Activated naive CD4-positive, alpha-beta T cell treated with anti-CD3 and anti-CD28 coated beads, Interleukin-2, amount 50 U/mL, for 16 hours (primary cell): ENCODE measurements around the gene BLOC1S4.
A peak's percentile ranks its signal among the peaks of the same experiment; 100 is the strongest.
"Not testable (repeated sequence)": the region's sequence is repeated elsewhere in the genome, so short reads cannot be mapped to it uniquely, and the experiment has no call there.

Source experiments
- DNase-seq: peaks from one replicate; pipeline ENCODE4 v3.0.0-alpha.2; 2020

BLOC1S4 gene

DNA sequence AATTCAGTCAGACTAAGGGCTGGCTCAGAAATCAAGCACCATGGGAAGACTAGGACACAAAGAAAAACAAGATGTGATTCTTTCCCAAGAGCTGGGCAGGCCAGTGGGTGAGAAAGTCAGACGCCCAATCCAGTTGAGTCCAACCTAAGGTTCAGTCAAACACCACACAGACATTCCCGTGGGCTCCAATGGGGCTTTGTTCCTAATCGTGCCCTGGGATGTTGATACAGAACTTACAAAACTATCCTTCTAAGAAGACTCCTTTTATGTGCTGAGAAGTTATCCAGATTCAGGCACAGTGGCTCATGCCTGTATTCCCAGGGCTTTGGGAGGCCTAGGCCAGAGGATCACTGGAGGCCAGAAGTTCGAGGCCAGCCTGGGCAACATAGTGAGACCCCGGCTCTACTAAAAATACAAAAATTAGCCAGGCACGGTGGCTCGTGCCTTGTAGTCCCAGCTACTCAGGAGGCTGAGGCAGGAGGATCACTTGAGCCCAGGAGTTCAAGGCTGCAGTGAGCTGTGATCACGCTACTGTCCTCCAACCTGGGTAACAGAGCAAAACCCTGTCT, 3.7 kb downstream of the BLOC1S4 start:
- DNase-seq = no peak

DNA sequence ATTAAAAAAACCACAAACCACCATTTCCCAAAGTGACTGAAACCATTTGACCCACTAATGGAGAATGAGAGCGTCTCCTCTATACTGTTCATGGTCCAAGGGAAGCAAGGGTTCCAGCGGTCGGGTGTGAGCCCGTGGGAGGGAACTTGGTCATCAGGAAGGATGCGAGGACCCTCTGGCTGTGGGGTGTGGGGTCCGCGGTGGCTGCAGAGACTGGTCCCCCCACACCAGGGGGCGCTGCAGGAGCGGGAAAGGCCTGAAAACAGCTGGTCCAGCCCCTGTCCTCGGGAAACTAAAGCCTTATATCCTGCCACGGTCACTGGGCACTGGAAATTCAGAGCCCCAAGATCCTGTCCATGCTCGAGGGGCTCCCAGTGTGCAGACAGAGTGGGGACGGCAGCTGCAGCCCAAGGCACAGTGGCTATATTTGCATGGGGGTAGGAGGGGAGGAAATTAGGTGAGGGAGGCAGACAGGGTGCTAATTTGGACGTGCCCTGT, 4.3 kb downstream of the BLOC1S4 start:
- DNase-seq = peak; percentile 82

- no peak for DNase-seq
These were observed 5.1 kb downstream of the BLOC1S4 start for GRCh38 chr4:6721121-6721520.

- DNase-seq = no peak
These were observed 6.9 kb downstream of the BLOC1S4 start for GRCh38 chr4:6722891-6723290.

DNA sequence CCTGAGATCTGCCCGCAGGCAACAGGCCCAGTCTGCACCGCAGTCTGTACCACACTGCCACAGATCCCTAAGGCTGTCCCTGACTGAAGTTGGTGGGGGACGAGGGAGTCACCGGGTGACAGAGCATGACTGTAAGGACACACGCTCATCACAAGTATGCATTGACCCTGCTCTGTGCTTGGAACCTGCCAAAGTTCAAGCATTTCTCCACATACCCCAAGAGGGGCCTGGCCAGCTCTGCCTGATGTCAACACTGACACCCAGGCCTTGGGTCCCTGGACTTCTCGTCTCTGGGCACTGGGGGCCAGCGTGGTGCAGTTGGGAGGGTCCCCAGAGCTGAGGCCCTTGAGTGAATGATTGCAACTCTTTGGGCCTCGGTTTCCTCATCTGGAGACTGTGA, 7.9 kb downstream of the BLOC1S4 start:
- DNase-seq = no peak

DNA sequence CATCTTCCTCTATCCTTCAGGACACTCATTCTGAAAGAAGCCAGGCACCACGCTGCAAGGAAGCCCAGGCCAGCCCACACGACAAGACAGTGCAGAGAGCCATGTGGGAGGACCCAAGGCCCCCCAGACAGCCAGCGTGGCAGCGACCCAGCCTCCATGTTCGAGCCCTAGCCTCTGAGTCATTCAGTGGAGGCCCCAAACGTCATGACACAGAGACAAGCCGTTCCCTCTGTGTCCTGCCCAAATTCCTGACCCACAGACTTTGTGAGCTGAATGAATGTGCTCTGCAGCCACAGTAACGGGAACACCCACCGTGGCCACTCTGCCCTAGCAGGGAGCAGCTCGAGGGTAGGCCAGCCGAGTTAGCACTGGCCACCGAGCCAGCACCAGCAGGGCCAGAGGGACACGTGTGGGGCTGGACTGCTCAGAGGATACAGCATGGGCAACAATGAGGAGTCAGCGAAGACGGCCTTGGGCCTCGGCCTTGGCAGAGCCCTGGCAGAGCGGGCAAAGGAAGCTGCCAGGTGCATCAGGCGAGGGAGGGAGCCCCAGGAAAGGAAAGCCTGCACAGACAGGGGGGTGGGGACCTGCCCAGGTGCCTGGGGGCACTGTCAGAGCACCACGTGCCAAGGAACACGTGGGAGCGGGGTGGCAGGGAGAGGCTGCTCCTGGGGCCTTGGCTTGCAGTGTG, 8.6 kb downstream of the BLOC1S4 start:
- no peak for DNase-seq

DNA sequence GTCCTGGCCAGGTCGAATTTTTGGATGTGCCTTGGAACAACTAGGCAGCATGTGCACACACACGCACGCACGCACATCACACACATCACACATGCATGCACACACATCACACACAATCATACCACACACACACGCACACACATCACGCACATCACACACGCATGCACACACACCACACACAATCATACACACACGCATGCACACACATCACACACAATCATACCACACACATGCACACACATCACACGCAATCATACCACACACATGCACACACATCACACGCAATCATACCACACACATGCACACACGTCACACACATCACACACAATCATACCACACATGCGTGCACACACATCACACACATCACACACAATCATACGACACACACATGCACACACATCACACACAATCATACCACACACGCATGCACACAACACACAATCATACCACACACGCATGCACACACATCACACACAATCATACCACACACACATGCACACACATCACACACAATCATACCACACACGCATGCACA, 9.5 kb downstream of the BLOC1S4 start:
- not testable (repeated sequence) for DNase-seq

GRCh38 chr4:6727081-6727942, 11.3 kb downstream of the BLOC1S4 start:
- DNase-seq = no peak

GRCh38 chr4:6727943-6728250, 11.9 kb downstream of the BLOC1S4 start:
- no peak for DNase-seq

GRCh38 chr4:6728320-6729029, 12.5 kb downstream of the BLOC1S4 start:
- DNase-seq = no peak

DNA sequence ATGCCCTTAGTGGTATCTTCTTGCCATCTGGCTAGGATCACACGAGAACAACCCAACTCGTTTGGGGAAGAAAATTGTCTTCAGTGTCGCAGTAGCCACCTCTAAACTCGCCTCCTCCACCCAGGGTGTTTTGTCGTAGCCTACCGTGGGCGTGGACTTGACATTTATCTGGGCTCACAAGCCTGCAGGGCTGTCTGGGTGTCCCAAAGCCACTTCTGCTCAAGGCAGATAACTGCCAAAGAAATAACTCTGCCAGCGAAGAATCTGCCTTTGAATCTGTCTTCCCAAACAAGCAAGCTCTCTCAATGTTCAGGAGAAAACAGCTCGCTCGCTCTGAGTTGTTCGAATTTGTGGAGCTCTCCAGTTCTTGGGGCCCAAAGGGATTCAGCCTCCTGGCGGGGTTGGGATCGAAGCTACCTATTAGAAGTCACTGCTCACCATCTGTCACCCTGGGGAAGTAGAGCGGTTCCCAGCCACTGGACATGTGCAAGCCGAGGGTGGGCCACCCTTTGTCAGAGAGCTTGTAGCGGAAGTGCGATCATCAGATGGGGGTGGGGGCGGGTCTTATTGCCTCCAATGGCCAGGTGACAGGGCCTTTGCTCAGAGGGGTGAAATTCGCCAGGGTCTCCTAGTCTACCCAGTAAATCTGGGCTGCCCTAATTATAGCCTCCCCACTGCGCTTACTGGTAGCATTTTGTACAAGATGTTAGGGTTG, 14.8 kb downstream of the BLOC1S4 start:
- no peak for DNase-seq

DNA sequence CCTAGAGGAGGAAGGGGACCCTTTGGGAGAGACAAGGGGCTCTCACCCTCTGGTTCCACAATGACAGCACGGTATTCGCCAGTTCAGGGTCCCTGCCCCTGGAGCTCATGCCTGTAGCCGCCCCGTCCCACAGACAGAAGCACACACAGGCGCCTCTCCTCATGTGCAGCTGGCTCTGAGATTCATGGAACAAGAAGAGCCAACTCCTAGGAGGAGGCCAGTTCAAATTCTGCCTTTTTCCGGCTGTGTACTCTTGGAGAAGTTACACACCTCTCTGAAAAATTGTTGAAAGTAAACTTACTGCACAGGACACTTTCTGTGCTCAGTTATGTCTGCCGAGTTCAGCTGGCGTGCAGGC, 15.3 kb downstream of the BLOC1S4 start:
- no peak for DNase-seq

DNA sequence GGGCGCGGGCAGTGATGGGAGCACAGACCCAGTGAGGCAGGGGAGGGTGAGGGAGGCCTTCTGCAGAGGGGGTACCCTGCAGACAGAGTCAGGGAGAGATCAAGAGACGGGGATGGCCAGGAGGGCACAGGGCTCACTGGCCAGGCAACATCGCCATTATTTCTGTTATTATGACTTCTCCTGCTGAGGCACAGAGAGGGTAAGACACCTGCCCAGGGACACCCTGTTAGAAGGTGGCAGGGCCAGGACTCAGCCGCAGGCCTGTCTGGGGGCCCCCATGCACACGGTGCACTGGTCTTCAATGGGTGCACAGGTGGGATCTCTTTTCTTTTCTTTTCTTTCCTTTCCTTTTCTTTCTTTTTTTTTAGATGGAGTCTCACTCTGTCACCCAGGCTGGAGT, 15.8 kb downstream of the BLOC1S4 start:
- no peak for DNase-seq

DNA sequence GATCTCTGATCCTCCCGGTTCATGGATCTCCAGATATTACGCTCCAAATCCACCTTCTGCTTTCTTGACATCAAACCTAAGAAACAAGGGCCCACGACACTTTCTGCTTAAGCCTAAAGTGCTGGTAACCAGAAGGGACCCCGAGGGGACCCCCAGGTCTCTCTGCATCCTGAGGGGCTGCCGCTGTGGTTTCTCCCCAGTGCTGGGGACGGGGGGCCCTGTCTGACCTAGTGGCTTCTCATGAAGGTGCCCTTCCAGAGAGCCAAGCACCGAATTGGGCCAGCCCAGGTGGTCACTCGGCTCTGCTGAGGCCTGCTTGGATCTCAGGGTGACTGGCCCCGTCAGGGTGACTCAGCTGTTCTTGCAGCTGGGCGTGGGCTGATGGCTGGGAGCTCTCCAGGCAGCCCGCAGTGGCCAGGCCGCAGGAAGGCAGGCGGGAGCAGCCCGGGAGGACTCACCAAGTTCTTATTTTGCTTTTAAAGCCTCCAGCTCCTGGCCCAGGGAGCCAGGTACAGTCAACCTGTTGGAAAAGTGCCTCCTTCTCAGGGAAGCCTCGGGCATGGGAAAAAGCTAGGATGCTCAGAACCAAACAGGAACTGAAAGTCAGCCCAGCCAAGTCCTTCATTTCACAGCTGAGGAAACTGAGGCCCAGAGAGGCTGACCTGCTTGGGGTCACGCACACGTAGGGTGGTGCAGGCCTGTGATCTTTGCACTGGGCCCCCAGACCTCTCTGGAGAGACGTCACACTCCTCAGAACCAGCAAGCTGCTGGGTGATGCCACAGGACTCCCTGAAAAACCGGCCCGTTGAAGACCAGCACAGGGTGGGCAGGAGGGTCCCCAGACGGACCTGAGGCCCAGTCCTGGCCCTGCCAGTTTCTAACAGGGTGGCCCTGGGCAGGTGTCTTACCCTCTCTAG, 16.7 kb downstream of the BLOC1S4 start:
- no peak for DNase-seq

DNA sequence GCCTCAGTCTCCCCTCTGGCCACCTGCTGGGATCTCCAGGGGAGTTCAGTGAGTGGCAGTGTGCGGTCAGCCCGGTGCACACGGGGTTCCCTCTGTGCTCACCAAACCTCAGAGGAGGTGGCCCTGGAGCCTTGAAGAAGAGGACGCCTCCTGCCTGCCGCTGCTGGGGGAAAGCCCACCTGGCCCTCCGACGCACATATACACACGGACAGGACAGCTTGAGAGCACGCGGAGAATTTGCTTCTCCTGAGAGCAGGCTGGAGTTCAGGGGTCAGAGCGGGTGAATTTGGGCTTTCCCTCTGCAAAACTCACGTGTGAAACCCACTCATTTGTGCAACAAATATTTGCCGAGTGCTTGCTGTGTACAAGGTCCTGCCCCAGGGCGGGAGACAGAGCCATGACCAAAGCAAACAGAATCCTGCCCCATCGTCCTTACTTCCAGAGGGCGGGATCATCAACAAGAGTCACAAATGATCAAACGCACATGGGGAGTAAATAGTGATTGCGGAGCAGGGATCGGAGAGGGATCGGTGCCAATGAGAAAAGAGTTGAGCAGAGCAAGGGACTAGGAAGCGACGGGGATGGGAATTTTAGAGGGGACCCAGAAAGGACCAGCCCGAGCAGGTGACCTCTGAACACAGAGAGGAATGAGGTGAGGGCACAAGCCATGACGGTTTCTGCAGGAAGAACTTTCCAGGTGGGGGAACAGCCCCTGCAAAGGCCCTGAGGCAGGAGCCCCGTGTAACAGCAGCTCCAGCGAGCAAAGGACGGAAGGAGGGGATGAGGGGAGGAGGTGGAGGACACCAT, 17.6 kb downstream of the BLOC1S4 start:
- no peak for DNase-seq

- DNase-seq = no peak
These were observed 18.3 kb downstream of the BLOC1S4 start for GRCh38 chr4:6734165-6734786.

DNA sequence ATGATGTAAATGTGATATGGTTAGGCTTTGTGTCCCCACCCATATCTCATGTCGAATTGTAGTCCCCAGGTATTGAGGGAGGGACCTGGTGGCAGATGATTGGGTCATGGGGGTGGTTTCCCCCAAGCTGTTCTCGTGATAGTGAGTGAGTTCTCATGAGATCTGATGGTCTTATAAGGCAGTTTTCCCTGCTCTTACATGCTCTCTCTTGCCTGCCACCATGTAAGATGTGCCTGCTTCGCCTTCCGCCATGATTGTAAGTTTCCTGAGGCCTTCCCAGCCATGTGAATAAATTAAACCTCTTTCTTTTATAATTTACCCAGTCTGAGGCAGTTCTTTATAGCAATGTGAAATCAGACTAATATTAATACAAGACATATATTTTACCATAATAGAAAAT, 23.9 kb downstream of the BLOC1S4 start:
- DNase-seq = no peak

DNA sequence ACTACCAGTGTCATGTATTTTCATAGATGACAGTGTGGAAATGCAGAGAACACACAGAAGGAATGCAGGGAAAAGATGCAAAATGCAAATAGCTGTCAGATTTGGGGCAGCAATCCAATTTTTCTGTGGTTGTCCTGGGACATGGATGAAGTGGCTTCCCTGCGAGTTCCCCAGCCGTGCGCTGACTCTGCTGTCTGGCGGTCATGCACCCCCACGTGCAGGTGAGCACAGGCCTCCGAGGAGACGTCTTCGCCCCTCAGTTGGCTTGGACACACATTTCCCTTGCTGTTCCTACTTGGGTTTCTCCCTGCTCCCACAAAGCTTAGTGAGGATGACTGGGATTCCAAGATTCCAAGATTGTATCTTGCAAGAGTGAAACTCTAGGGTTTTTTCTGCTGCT, 24.4 kb downstream of the BLOC1S4 start:
- DNase-seq = no peak

DNA sequence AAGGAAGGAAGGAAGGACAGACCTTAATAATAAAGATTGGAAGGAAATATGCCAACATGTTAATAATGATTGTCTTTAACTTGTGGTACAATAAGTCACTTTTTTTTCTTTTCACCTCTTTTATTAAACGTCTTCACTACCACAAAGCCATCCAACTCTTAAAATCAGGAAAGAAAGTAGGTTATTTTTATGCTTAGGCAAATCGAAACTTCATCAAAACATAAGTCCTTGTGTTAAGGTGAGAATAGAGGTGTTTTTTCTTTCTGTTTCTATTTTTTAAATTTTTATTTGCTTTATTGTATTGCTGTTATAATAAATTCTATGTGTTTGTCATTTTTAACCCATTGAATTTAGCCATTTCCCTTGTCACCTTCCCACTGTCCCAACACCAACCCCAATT, 26.5 kb downstream of the BLOC1S4 start:
- no peak for DNase-seq

DNA sequence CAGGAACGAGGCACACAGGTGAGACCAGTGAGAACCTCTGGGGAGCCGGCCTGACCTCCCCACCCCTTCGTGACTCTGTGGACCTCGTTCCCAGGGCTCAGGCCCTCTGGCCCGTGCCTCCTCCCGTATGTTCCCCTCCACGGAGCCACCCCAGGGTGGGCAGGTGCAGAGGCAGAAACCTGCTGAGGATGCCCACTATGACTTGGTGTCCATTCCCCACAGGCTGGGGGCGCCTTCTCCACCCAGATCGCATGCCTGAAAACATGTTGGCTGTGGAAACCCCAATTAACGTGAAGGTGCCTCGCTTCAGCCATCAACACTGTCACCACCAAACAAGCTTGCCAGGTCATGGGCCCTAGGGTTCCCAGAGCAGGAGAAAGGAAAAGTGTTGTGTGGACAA, 27.0 kb downstream of the BLOC1S4 start:
- DNase-seq = no peak
